Immature natural killer cell (primary cell): ENCODE results near the gene POLR3F. TPM values are rescaled to one million over a fixed set of nuclear protein-coding genes. Genes with fewer than 3 reads are reported as not detected.

Experiments used
- DNase-seq, 3 donors: peaks; one replicate each; pipeline ENCODE4 v3.0.0; 2022; ENCODE audit warnings: mixed read lengths in 1 of 3
- H3K27ac Mint-ChIP-seq, 6 donors: one replicate each; pipeline ENCODE4 v1.8.0; 2020; ENCODE audit warnings: mixed read lengths in 6 of 6, mild to moderate bottlenecking in 5 of 6, inconsistent platforms in 4 of 6, moderate library complexity in 3 of 6
- H3K27me3 Mint-ChIP-seq, 3 donors: one replicate each; pipeline ENCODE4 v1.8.0; 2020 to 2021; ENCODE audit warnings: low read depth in 3 of 3, mild to moderate bottlenecking in 3 of 3, mixed read lengths in 3 of 3, moderate library complexity in 3 of 3, inconsistent platforms in 1 of 3
- H3K36me3 Mint-ChIP-seq, 3 donors: one replicate each; pipeline ENCODE4 v1.8.0; 2020; ENCODE audit warnings: mixed read lengths in 3 of 3, inconsistent platforms in 2 of 3, mild to moderate bottlenecking in 2 of 3
- H3K4me1 Mint-ChIP-seq, 2 donors: one replicate each; pipeline ENCODE4 v1.8.0; 2020; ENCODE audit warnings: inconsistent platforms in 2 of 2, mild to moderate bottlenecking in 2 of 2, mixed read lengths in 2 of 2, moderate library complexity in 1 of 2
- H3K4me3 Mint-ChIP-seq, 5 donors: one replicate each; pipeline ENCODE4 v1.8.0; 2020; ENCODE audit warnings: mild to moderate bottlenecking in 5 of 5, mixed read lengths in 5 of 5, inconsistent platforms in 3 of 5, moderate library complexity in 3 of 5
- H3K9me3 Mint-ChIP-seq, 6 donors: one replicate each; pipeline ENCODE4 v1.8.0; 2020; ENCODE audit warnings: mild to moderate bottlenecking in 6 of 6, mixed read lengths in 6 of 6, inconsistent platforms in 4 of 6, moderate library complexity in 3 of 6
- polyA plus RNA-seq, 3 donors: library from polyadenylated mRNA; unstranded; fragments of 300-500 nt; fragmentation: Illumina TruSeq; gene quantifications; one replicate each; pipeline ENCODE4 v1.2.3, GENCODE V29; 2021

POLR3F gene, protein sequence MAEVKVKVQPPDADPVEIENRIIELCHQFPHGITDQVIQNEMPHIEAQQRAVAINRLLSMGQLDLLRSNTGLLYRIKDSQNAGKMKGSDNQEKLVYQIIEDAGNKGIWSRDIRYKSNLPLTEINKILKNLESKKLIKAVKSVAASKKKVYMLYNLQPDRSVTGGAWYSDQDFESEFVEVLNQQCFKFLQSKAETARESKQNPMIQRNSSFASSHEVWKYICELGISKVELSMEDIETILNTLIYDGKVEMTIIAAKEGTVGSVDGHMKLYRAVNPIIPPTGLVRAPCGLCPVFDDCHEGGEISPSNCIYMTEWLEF
- polyA plus RNA-seq: 1 to 10 TPM; 4.3 to 6.2 (median 4.4) TPM

GRCh38 chr20:18466894-18467730, at the start of gene POLR3F, which contains the start of gene DZANK1:
POLR3F (plus strand) TSS chr20:18467390; CDS start chr20:18467507, 117 bp downstream.
DZANK1 (minus strand) TSS chr20:18467030; CDS start chr20:18465358, 1,672 bp downstream.
- H3K36me3 Mint-ChIP-seq: peaks cover 0 to 4% (median 4%) of the 10 kb centered on the region in 3 donors
- H3K4me1 Mint-ChIP-seq: peaks cover 30 to 40% of the 10 kb centered on the region in 2 donors
- H3K27ac Mint-ChIP-seq: peak within 1 kb of the TSS; percentile 93 to 97 (median 96)
- H3K27me3 Mint-ChIP-seq: peaks cover 0 to 15% (median 7%) of the 10 kb centered on the region in 3 donors
- peak; percentile 89 to 90 (median 89) for DNase-seq
- peak within 1 kb of the TSS; percentile 93 to 98 (median 95) for H3K4me3 Mint-ChIP-seq
- no peaks in the 10 kb centered on the region for H3K9me3 Mint-ChIP-seq

GRCh38 chr20:18421608-18422007, 45.6 kb upstream of the POLR3F start:
- H3K9me3 Mint-ChIP-seq: no peaks in the 10 kb centered on the region
- no peaks in the 10 kb centered on the region for H3K4me1 Mint-ChIP-seq
- DNase-seq: no peak
- H3K27ac Mint-ChIP-seq: no peak overlapping the region
- H3K4me3 Mint-ChIP-seq: no peak overlapping the region
- peaks cover 0 to 3% (median 0%) of the 10 kb centered on the region in 3 donors for H3K27me3 Mint-ChIP-seq
- H3K36me3 Mint-ChIP-seq: peaks cover 4 to 12% (median 11%) of the 10 kb centered on the region in 3 donors

- H3K4me3 Mint-ChIP-seq: no peak overlapping the region
- peaks cover 0 to 3% (median 0%) of the 10 kb centered on the region in 3 donors for H3K27me3 Mint-ChIP-seq
- no peak for DNase-seq
- H3K9me3 Mint-ChIP-seq: no peaks in the 10 kb centered on the region
- H3K4me1 Mint-ChIP-seq: no peaks in the 10 kb centered on the region
- H3K36me3 Mint-ChIP-seq: peaks cover 4 to 19% (median 9%) of the 10 kb centered on the region in 3 donors
- peak overlapping the region in 1 of 6 donors; percentile 41 for H3K27ac Mint-ChIP-seq
Observed at GRCh38 chr20:18427214-18427613, 40.0 kb upstream of the POLR3F start.

DNA sequence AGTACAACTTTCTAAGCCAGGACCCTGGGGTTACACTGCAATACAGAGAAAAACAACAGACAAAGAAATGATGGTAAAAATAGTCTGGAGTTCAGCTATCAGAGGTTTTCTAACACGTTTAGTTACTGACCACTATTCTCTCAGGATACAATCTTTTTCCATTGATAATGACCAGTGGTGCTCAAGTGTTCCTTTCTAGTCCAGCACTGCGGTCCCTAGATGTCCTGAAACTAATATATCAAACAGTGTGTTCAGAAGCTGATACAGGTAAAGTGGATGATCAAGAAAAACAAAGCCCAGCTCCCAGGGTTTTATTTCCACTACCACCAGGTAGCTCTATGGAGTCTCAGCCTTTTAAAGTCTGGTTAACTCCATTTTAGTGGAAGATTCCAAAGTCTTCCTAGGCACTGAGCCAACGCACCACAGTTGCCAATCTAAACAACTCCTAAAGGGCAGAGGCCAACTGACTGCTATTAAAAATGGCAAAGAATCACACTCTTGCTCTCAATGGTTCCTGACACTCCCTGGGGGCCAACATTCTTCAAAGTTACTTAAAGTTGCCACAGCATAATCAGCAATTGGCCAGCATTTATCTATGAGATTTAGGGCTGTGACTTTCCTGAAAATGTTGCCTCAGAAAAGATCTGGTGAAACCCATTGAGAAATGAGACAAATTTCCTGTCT, 38.6 kb upstream of the POLR3F start:
- DNase-seq: no peak
- Mint-ChIP-seq H3K27ac (no peak overlapping the region), H3K9me3 (no peaks in the 10 kb centered on the region), H3K4me1 (no peaks in the 10 kb centered on the region), H3K36me3 (peaks cover 4 to 19% (median 12%) of the 10 kb centered on the region in 3 donors), H3K27me3 (peaks cover 0 to 3% (median 0%) of the 10 kb centered on the region in 3 donors), H3K4me3 (no peak overlapping the region)

DNA sequence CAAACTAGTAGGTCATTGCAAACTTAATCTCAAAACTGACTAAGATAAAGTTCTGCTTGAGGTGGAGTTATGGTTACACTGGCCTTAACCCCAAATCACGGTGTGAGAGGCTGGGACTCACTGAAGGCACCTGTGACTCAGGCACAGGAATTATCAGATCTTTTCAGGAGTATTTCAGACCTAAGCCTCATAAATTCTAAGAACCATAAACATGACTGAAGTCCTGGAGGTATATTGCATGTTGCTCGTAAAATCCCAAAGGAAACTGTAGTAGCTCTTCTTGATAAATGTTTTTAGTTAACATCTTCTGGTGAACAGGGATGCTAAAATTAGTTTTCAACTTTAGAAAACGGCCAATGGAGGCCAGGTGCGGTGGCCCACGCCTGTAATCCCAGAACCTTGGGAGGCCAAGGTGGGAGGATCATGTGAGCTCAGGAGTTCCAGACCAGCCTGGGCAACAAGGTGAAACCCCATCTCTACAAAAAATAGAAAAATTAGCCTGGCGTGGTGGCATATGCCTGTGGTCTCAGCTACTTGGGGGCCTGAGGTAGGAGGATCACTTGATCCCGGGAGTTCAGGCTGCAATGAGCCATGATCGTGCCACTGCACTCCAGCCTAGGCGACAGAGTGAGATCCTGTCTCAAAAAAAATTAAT, 36.9 kb upstream of the POLR3F start:
- Mint-ChIP-seq H3K9me3 (no peaks in the 10 kb centered on the region), H3K4me3 (no peak overlapping the region), H3K36me3 (peaks cover 4 to 16% (median 12%) of the 10 kb centered on the region in 3 donors), H3K4me1 (peaks cover 0 to 6% of the 10 kb centered on the region in 2 donors), H3K27me3 (no peaks in the 10 kb centered on the region), H3K27ac (no peak overlapping the region)
- DNase-seq: no peak

DNA sequence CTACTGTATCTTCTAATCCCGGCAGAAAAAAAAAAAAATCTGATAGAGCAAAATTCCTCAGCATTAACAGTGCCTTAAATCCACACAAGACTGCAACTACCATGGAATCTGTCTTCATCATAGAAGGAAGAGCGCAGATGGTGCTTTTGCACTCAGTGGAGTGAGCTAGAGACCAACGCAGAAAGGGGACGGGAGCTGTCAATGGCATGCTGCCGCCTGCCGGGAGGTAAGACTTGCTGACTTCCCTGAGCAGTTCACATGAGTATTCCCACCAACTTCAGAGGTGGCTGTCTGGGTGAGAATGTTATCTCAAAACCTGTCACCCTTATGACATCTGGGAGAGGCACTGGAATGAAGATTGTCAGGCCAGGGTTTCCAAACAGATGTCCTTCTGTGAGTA, 36.0 kb upstream of the POLR3F start:
- H3K36me3 Mint-ChIP-seq: peaks cover 0 to 16% (median 8%) of the 10 kb centered on the region in 3 donors
- peaks cover 4 to 6% of the 10 kb centered on the region in 2 donors for H3K4me1 Mint-ChIP-seq
- DNase-seq: no peak
- H3K4me3 Mint-ChIP-seq: no peak overlapping the region
- peak overlapping the region in 1 of 6 donors; percentile 33 for H3K27ac Mint-ChIP-seq
- H3K27me3 Mint-ChIP-seq: no peaks in the 10 kb centered on the region
- no peaks in the 10 kb centered on the region for H3K9me3 Mint-ChIP-seq

GRCh38 chr20:18436847-18437246, 30.3 kb upstream of the POLR3F start:
- no peaks in the 10 kb centered on the region for H3K9me3 Mint-ChIP-seq
- H3K4me1 Mint-ChIP-seq: peaks cover 13 to 14% of the 10 kb centered on the region in 2 donors
- peak overlapping the region in 4 of 6 donors; percentile 13 to 69 (median 18) for H3K27ac Mint-ChIP-seq
- peak overlapping the region in 1 of 5 donors; percentile 24 for H3K4me3 Mint-ChIP-seq
- no peak for DNase-seq
- H3K36me3 Mint-ChIP-seq: peaks cover 0 to 3% (median 3%) of the 10 kb centered on the region in 3 donors
- peaks cover 0 to 2% (median 0%) of the 10 kb centered on the region in 3 donors for H3K27me3 Mint-ChIP-seq

DNA sequence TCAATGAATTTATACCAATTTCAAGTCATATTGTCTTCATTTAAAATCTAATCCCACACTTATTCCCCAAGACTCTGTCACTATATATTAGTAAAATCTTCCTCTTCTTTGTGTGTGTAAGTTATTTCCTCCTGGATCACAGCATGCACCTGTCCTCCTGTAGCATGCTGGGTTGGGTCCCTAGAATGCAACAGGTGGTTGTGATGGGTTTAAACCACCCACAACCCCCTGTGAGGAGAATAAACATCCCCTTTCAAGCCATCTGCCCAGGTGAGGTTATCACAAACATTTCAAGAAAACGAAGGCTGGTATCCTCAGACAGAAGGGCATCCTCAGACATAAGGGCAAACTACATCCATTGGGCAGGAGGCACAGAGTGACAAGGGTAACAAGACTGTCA, 26.8 kb upstream of the POLR3F start:
- H3K27me3 Mint-ChIP-seq: peaks cover 0 to 2% (median 0%) of the 10 kb centered on the region in 3 donors
- no peak overlapping the region for H3K4me3 Mint-ChIP-seq
- no peak for DNase-seq
- H3K36me3 Mint-ChIP-seq: peaks cover 0 to 7% (median 0%) of the 10 kb centered on the region in 3 donors
- H3K9me3 Mint-ChIP-seq: no peaks in the 10 kb centered on the region
- peaks cover 8 to 13% of the 10 kb centered on the region in 2 donors for H3K4me1 Mint-ChIP-seq
- H3K27ac Mint-ChIP-seq: no peak overlapping the region

DNA sequence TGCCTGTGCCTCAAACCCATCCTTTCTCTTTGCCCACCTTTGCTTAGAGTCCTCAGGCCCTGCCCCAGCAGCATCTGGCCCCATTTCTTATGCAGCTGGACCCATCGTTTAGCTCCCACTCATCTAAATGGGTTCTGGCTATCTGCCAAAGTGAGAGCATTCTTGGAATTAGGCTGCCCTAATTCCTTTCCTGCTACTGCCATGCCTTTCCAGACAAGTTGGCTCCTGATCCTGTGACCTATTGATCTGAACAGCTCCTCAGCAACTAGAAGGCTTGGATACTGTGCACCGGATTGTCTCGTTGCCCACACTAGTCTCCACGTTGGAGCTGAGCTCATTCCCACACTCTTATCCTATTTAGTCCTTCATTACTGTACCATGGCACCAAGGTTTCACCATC, 23.3 kb upstream of the POLR3F start:
- Mint-ChIP-seq H3K9me3 (no peaks in the 10 kb centered on the region), H3K36me3 (peaks cover 4 to 15% (median 4%) of the 10 kb centered on the region in 3 donors), H3K27me3 (peaks cover 0 to 4% (median 2%) of the 10 kb centered on the region in 3 donors), H3K4me1 (no peaks in the 10 kb centered on the region), H3K4me3 (no peak overlapping the region), H3K27ac (no peak overlapping the region)
- no peak for DNase-seq

GRCh38 chr20:18456600-18456999, 10.6 kb upstream of the POLR3F start:
- H3K36me3 Mint-ChIP-seq: peaks cover 0 to 21% (median 8%) of the 10 kb centered on the region in 3 donors
- H3K9me3 Mint-ChIP-seq: no peaks in the 10 kb centered on the region
- no peak for DNase-seq
- no peak overlapping the region for H3K4me3 Mint-ChIP-seq
- no peak overlapping the region for H3K27ac Mint-ChIP-seq
- H3K4me1 Mint-ChIP-seq: no peaks in the 10 kb centered on the region
- H3K27me3 Mint-ChIP-seq: peaks cover 0 to 4% (median 0%) of the 10 kb centered on the region in 3 donors

DNA sequence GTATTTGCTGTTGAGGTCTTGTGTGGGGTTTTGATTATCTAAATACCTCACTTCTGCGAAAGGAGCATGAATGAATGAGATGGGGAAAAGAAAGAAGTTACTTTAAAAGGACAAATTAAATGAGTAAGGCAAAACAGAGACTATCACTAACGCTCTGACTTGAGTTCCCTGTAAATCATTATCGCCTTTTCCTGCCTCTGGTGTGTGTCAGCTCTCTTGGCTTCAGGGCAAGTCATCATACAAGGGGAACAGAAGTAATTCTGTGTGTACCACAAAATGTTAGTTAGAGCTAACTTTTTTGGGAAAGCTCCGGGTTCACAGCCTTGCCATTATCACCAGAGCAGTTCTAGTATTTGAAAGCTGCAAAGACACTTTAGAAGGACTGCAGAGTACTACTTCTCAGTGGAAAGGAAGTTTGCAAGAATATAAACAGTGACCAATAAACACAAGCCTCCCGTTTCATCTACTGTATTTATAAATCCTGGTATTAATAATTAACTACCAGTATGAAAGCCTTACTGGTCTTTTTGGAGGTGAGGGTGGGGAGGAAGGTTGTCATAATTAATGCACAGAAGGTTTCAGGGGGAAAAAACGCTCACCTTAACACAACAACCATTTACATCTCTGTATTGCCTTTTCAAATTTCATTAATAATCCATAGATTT, 1.5 kb upstream of the POLR3F start:
- H3K36me3 Mint-ChIP-seq: peaks cover 0 to 4% (median 4%) of the 10 kb centered on the region in 3 donors
- H3K4me3 Mint-ChIP-seq: peak overlapping the region; percentile 47 to 97 (median 94)
- H3K9me3 Mint-ChIP-seq: no peaks in the 10 kb centered on the region
- H3K4me1 Mint-ChIP-seq: peaks cover 30 to 40% of the 10 kb centered on the region in 2 donors
- peaks cover 0 to 15% (median 7%) of the 10 kb centered on the region in 3 donors for H3K27me3 Mint-ChIP-seq
- peak overlapping the region; percentile 93 to 97 (median 96) for H3K27ac Mint-ChIP-seq
- DNase-seq: no peak

GRCh38 chr20:18466574-18466893, 656 bp upstream of the POLR3F start:
- DNase-seq: no peak
- H3K9me3 Mint-ChIP-seq: no peaks in the 10 kb centered on the region
- H3K4me1 Mint-ChIP-seq: peaks cover 30 to 40% of the 10 kb centered on the region in 2 donors
- H3K36me3 Mint-ChIP-seq: peaks cover 0 to 4% (median 4%) of the 10 kb centered on the region in 3 donors
- H3K27me3 Mint-ChIP-seq: peaks cover 0 to 15% (median 7%) of the 10 kb centered on the region in 3 donors
- peak overlapping the region; percentile 93 to 98 (median 95) for H3K4me3 Mint-ChIP-seq
- peak overlapping the region; percentile 93 to 97 (median 96) for H3K27ac Mint-ChIP-seq
